GM10266 (cell line): ENCODE results near the gene AXIN2.
"Not testable (repeated sequence)": the region's sequence is repeated elsewhere in the genome, so short reads cannot be mapped to it uniquely, and the experiment has no call there.

Experiments used
- DNase-seq: peaks from one replicate; pipeline ENCODE4 v3.0.0; 2012; ENCODE audit errors: extremely low spot score
- CTCF ChIP-seq: IDR thresholded peaks from 2 replicates; pipeline ENCODE4 v1.5.1; 2012; ENCODE audit warnings: mild to moderate bottlenecking, low read depth; ENCODE audit not compliant: control insufficient read depth, insufficient read depth; ENCODE audit errors: missing control alignments

The AXIN2 gene

GRCh38 chr17:65518256-65518655, 43.2 kb downstream of the AXIN2 start:
- no peak for DNase-seq
- TF ChIP-seq CTCF, result no peak

DNA sequence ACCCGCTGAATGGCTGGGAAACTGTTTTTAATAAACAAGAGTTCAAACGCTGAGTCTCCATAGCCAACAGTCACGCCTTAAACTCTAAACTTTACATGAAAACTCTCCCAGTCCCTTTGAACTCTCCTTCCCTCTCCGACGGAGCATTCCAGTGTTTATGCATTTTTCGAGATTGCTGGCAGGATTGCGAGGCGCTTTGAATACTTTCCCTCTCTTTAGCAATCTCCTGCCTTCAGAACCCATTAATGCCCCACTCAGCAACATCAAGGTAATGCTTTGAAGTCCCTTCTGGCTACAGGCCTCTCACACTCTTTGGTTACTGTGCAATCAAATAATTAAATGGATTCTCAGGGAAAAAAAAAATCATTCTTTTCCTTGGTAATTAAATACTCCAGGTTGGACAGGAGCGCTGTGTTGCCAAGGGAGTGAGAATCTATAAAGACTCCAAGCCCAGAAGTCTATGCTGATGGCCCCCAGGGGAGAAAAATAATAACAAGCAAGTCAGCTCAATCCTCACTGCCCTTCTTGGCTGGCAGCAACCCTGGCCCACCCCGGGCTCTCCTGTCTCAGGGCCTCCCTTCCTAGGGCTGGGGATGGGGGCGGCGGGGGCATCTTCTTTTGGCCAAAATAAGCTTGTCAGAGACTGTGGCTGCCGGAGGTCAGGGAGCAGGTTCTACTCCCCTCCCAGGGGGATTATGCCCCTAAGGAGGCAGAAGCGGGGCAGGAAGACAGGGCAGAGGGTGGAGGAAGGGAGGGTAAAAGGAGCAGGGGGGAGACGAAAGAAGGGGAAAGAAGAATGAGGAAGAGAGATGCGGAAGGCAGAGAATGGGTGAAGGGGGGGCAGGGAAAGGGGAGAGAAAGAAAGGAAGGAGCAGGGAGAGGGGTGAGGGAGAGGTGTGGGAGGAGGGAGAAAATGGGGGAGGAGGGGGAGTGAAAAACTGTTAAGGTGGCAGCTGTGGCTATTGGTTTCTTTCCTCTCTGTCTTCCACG, 45.2 kb downstream of the AXIN2 start:
- DNase-seq, result no peak
- no peak for TF ChIP-seq CTCF

GRCh38 chr17:65515512-65515911, 45.9 kb downstream of the AXIN2 start:
- TF ChIP-seq CTCF, result no peak
- DNase-seq, result no peak

DNA sequence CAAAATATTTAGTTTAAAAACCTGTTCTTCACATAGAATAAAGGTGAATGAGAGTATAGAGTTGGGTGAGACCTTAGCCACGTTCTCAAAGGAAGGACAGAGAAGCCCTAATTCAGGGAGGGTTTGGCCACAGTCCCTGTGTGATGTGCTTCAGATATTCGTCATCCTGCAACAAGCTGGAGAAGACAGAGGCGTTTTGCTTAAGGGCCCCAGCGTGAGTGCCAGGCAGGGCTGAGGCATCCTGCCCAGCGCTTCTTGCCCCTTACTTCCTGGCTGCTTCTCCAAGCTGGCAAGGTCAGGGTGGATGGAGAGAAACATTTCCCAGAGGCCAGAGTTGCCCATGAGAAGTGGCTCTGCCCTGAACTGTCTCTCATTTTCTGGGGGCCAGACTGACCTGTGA, 46.9 kb downstream of the AXIN2 start:
- DNase-seq, result no peak
- no peak for TF ChIP-seq CTCF

- TF ChIP-seq CTCF, result no peak
- no peak for DNase-seq
Measured at GRCh38 chr17:65514082-65514481, 47.4 kb downstream of the AXIN2 start.

GRCh38 chr17:65511316-65511715, 50.1 kb downstream of the AXIN2 start:
- no peak for DNase-seq
- no peak for TF ChIP-seq CTCF

GRCh38 chr17:65509032-65509431, 52.4 kb downstream of the AXIN2 start:
- no peak for TF ChIP-seq CTCF
- DNase-seq, result no peak

DNA sequence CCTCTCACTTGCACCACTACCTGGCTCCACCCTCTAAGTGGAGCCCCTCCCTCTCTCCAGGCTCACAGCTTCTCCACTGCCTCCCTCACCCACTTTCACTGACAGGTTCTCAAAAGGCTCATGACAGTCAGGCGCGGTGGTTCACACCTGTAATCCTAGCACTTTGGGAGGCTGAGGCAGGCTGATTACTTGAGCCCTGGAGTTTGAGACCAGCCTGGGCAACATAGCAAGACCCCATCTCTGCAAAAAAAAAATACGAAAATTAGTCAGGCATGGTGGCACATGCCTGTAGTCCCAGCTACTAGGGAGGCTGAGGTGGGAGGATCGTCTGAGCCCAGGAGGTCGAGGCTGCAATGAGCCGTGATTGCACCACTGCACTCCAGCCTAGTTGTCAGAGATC, 56.8 kb downstream of the AXIN2 start:
- not testable (repeated sequence) for DNase-seq
